ENCODE data around the gene SELPLG.

- TF ChIP-seq POLR2A (IDR thresholded peaks at IDR 0.05) (no peak), POLR2AphosphoS5 (IDR thresholded peaks at IDR 0.05) (no peak), EP300 (IDR thresholded peaks at IDR 0.05) (no peak), CTCF (IDR thresholded peaks at IDR 0.05) (no peak)
Measured at GRCh38 chr12:108594960-108595710, 38.6 kb downstream of the SELPLG start.
